Stimulated activated CD4-positive, alpha-beta T cell treated with anti-CD3 and anti-CD28 coated beads, TNF-alpha, amount 100 ng/mL, for 48 hours (primary cell): ENCODE measurements around the gene FRMD5.

ENCODE experiments used
- DNase-seq, 3 donors: peaks; one replicate each; pipeline ENCODE4 v3.0.0-alpha.2; 2020; ENCODE audit warnings: low read depth in 3 of 3

Gene FRMD5

DNA sequence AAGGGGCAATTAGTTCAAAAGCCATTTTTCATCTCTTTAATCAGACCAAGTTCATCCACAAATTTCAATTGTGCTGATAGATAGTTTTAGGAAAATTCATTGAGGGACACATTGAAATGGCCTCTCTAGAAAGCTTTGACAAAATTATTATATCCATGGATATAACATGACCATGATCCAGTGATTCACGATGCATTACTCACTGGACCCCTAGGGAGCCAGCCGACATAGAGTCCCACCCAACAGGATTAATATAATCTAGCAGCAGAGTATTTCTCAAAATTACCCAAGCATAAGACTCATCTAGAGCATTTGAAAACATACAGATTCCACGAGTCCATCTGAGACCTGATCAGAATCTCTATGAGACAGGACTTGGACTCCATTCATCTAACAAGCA is 100.3 kb downstream of the FRMD5 start:
- DNase-seq = no peak

DNA sequence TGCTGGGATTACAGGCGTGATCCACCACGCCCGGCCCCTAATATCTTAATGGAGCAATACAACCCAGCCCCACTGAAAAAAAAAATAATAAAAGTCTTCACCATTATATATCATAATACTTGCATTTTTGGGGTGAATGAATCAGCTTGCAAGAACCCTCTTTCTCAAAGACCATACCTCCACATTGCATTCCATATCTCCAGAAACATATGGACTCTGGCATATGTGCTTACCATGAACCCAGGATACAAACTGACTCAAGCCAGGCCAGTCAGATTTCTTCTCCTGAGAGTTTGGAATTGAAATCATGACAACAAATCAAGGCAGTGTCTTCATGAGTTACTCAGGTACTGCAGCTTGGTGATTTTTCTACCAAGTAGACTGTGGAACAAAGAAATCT is 101.2 kb downstream of the FRMD5 start:
- DNase-seq = no peak

DNA sequence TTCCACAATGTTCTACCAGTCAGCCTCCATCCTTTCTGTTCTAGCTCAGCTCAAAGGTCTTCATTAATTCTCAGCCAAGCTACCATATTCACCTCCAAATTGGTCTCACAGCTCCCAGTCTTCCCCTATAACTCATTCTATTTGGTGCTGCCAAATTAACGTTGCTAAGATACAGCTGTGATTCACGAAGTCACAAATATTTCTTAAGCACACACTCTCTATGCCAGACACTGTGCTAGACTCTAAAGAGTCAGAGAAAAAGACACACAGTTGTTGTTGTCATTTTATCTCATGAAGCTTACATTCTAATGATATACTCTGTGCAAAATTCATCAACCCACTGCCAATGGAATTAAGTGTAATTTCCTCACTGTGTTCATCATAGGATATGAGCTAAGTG is 102.8 kb downstream of the FRMD5 start:
- DNase-seq = no peak

DNA sequence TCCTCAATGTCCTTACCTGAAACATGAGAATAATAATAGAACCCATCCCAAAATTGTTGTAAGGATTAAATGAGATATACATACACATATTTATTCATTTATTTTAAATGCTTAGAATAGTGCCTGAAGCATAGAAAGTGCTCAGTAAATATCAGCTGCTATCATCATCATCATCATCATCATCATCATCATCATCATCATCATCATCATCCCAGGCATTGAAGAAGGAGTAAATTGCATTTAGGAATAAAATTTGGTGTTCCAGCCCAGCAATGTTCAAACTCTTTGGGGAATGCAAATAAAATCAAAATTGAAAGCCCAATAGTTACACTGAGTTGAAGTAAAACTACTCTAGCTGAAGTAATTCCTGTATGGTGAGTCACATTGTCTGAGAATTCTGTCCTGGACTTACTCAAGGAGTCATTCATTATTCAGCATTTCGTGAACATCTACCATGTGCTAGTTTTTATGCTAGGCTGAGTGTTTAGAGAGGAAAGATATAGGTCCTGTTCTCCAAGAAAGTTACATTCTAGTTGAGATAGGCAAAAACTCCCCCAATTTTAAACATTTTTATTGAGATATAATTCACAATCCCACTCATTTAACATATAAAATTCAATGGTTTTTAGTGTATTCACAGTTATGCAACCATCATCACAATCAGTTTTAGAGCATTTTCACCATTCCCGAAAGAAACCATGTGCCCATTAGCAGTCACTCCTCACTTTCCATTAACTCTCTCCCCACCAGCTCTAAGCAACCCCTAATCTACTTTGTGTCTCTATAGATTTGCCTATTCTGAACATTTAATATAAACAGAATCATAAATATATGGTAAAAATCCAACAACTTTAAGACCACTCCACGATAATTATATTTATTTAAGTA is 107.2 kb downstream of the FRMD5 start:
- DNase-seq = no peak

DNA sequence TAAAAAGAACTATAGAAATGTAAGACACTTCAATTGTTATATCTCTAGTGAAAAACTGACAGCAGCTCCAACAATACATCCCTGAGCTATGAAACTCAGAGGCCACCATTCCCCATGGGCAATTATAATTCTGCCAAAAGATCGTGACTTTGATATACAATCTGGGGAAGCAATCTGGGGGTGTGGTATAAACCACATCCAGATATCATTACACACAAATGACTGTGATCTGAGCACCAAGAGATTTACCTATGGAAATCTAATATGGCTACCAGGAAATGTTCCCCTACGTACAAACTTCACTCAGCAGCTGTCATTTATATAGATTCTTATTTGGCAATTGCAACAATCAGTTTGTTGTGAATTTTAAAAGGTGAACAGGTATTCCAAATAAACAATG is 110.3 kb downstream of the FRMD5 start:
- no peak for DNase-seq

DNA sequence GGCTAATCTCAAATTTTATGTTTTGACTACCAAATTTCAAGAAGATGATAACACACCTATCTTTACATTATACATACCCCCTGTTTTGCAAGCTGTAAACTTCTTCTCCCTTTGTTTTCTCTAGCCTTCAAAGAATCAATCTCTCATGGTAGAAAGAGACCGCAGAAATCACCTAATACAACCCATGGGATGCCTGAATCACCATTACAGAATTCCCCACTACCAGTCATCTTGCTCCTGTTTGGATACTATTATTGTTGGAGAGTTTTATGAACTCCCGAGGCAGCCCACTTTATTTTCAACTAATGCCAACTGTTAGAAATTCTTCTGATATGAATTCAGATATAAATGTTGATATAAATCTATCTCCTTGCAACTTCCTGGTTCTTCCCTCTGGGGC is 110.9 kb downstream of the FRMD5 start:
- no peak for DNase-seq

DNA sequence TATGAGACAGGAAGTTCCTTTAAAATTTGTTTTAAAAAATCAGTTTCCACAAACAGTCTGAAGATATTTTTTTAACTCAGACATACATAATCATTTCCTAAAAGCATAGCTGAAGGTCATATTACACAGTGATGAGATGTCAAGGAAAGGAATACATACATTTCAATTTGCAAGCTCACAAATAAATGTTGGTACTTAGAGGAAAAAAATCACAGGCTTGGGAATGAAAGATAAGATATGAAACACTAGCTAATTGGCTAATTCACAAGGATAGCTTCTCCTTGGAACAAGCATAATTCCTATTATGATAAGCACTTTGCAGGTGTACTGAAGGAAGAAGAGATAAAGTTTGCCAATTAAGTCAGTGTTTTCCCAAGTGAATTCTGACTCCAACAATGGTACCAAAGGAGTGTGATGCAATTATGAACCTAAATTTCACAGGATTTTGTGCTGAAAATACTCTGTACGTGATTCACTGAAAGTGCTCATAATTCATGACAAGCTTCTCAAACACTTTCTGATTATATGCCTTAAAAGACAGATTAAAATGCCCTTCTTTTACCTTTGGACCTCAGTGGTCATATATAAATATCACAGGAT is 112.4 kb downstream of the FRMD5 start:
- no peak for DNase-seq

DNA sequence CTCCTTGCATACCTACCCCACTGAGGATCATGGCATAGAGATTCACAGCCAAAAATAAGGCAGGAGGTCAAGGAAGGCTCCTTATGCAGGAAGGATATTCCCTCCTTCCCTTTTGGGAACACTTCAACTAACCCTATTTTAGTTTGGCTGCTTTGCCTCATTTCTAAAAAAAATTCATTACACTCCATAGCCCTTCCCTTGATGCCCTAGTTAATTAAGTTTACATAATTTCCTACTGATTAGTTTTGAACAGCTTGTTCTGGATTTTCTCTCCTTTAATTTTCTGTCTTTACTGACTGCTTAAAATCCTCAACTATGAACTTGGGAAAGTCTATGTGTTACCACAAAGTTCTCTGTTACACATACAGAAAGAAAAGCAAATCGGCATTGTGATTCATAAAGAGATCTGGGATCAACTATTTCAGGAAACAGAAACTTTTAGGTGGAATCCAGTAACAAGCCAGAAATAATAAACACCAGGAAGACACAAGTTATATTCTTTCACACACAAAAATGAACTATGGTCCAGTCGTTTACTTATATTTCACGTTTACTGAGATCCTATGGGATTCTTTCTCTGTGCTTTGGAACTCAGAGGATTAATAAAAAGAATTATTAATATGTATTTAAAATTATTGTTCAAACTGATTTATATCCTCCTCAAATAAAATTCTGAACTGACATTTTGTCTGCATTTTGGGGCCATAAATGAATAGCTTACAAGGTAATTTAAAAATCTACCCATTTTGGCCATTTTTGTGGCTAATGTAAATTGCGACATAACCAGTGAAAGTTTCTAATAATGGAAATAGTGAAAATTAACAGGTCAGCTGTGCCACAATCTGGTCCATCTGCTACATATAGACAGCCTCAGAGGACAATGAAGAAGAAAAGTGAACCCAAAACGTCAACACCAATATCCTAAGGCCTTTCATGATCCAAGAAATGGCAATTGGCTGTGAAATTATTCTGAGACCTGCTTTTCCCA is 113.8 kb downstream of the FRMD5 start:
- DNase-seq = no peak

DNA sequence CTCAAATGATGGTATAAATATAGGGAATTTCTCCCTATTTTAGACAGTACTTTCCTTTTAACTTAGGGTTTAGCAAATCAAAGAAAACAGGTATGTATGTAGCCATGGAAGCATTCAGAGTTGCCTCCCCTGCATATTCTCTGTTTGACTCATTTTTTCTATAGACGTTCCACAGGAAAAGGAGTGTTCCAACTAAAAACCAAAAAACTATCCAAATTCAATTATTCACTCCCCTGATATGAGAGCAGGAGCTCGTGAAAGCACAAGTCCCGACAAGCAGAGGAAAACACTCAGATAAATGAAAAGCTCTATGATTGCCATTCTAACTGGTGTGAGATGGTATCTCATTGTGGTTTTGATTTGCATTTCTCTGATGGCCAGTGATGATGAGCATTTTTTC is 119.5 kb downstream of the FRMD5 start:
- no peak for DNase-seq

DNA sequence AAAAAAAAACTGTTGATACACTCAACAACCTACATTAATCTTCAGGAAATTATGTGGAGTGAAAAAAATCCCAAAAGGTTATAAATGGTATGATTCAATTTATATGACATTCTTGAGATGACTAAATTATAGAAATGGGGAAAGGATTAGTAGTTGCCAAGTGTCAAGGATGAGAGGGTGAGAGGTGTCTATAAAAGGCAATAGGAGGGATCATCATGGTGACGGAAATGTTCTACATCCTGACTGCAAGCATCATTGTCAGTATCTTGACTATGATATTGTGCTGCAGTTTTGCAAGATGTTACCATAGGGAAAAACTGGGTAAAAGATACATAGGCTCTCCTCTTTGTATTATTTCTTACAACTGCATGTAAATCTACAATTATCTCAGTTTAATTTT is 125.6 kb downstream of the FRMD5 start:
- no peak for DNase-seq

DNA sequence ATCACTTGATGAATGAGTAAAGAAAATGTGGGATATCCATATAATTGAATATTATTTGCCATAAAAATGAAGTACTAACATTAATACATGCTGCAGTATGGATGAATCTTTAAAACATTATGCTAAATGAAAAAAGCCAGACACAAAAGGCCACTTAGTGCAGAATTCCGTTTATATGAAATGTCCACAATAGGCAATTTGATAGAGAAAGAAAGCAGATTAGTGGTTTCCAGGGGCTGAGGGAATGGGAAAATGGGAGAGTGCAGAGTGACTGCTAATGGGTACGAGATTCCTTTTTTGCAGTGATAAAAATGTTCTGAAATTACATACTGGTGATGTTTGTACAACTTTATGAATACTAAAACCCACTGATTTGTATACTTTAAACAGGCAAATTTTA is 126.7 kb downstream of the FRMD5 start:
- DNase-seq = no peak

DNA sequence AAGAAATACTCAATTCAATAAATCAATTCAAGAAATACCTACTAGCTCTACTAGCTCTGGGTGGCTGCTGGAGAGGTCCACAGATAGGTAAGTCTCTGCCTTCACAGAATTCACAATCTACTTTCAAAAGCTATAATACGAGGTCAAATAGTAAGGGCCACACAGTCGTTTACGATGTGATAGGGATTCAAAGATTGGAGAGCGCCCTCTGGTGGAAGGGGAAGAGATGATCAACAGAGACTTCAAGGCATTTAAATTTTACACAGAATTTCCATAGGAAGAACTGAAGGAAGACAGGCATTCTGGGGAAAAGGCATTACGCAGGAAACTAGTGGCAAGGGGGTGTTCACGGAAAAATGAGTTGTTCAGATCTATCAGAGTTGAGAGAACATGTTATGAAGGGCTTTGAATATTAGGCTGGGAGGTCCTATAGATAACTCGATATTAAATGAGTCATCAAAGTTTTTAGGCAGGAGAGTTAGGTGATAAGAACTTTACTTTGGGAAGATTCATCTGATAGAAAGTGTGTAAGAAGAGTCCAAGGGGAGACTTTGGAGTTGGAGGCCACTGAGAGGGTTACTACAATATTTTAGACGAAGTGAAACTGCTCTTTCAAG is 128.8 kb downstream of the FRMD5 start:
- peak; percentile 26 to 72 (median 56) for DNase-seq

DNA sequence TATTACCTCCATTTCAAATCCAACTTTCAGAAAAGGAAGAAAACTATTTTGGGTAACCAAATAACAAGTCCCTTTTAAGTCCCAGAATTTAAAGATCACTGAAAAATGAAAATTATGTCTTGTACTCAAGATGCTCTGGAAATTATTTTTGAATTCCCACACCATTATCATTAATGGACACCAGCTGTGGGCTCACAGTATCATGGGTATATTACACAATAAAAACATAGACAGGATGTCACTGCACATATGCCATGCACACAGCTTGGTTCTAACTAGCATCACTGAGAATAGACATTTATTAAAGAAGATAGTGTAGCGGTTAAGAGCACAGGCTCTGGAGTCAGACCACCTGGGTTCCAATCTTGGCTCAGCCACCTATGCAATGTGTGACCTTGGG is 130.4 kb downstream of the FRMD5 start:
- no peak for DNase-seq

DNA sequence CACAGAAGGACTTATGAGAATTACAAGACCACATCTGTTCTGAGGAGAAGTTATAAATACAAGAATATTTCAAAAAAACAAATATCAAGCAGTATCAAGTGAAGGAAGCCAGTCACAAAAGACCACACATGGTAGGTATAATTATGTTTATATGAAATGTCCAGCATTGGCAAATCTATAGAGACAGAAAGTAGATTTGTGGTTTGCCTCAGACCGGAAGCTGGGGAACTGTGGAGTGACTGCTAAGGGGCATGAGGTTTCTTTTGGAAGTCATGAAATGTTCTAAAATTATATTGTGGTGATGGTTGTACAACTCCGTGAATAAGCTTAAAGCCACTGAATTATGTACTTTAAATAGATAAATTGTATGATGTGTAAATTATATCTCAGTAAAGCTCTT is 136.9 kb downstream of the FRMD5 start:
- DNase-seq = no peak

DNA sequence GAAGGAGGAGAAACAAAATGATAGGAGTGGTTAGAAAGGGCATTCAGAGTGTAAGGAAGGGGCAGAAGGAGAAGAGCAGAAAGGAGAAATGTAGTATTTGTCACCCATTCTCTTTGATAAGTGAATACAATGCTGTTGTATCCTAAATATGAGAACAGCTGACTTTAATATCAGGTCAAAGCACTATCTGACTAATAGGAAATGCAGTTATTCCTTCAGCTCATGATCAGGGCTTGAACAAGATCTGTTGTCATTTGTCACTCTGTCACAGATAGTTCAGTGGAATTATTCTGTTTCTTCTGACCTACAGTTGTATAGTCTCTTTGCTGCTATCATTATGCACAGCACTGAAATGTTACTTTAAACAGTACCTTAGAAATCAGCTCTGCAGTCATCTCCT is 149.4 kb downstream of the FRMD5 start:
- no peak for DNase-seq

DNA sequence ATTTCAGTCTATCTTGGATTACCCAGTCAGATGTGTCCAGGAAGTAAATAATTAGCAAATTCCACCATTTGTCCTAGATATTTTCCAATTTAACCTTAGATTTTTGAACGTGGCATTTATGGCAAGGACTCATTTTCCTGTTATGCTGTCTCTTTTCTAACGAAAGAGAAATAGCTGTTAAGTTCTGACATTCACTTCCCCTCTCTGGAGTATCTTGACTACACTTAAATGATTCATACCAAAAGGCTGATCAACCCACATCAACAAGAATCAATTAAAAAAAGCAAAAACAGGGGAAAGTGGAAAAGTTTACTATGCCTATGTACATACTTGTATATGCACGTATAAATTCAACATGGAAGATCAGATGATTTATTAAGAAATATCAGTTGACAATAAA is 149.9 kb downstream of the FRMD5 start:
- DNase-seq = no peak

DNA sequence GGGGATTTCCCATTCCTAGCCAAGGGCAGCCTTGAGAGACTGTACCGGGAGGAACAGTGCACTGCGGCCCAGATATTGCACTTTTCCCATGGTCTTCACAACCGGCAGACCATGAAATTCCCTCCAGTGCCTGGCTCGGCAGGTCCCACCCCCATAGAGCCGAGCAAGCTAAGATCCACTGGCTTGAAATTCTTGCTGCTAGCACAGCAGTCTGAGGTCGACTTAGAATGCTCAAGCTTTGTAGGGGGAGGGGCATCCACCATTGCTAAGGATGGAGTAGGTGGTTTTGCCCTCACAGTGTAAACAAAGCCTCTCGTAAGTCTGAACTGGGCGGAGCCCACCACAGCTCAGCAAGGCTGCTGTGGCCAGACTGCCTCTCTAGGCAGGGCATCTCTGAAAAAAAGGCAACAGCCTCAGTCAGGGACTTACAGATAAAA is 156.3 kb downstream of the FRMD5 start:
- DNase-seq = no peak

DNA sequence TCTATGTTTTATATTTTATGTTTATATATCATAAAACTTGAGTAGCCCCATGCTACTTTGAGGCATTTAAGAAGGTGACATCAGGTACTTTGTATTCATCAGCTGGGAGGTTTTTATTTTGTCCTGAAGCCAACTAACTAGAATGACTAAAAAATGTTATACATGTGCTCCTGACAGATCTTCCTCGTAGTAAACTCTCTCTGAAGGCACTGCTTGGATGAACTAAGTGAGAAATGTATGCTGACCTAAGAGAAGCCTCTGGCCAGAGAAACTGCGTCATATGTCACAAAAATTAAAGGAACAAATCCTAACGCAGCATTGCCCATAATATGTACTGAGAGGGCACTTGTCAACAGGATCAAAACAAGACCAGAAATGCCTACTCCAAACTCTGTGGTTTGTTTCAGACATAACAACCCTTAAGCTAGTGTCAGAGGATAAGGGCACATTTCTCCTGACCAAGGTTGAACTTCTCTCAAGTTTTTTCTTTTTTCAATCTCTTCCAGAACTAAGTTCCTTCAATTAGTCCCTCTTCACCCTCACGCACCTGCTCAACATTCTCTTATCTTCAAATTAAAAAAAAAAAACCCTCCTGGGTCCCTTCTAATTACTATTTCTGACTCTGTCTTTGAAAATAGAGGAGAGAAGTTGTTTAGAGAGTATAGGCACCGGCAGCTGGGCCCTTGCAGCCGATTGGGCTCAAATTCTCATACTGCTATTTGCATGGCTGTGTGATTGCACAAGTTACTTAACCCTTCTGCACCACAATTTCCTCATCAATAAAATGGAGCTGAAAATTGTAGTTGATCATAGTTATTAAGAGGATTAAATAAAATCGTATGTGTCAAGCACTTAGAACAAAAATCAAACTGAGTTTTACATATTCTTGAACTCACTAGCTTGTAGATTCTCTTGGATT is 159.0 kb downstream of the FRMD5 start:
- no peak for DNase-seq

DNA sequence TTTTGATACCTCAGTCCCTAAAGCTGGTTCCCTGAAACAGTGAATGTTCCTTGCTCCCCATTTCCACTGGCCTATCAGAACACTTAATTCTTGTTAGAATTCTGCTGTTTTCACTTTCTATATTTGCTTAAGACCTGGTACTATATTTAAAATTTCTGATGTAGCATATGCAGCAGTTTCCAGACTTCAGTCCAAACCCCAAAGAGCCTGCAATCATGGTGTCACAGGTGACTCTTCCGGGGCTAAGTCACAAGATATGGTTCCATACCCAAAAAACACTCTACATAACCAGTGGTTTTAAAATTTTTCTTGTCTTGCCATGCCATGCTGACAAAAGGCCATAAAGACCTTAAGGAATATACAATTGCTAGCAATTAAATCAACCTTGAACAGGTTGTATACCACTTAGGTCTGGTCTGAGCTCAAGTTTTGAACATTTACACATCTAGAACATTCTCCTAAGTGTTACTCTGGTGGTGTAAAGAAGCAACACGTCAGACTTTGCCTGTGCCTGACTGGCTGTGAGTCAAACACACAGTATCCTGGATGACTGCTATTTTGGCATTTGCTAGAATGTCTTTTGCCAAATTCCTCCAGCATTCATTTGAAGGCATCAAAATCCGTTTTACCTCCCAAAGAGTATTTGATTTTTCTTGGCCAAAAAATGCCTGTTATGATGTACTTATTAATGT is 160.0 kb downstream of the FRMD5 start:
- no peak for DNase-seq

DNA sequence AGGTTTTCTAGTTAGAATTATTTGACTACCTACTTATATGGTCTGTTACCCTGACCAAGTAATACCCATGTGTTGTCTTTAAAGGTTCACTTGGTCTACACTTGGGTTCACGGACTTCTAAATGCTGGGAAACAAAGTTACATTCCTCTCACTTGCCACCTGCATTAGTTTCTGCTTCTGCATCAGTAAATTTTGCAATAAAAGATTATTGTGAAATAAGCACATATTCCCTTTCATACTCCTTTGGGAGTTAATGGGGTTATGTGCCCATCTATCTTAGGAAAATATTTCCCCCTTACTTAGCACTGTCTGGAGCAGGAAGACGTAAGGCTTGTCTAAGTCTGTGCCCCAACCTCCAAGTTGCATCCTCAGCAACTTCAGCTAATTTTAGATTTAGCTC is 160.7 kb downstream of the FRMD5 start:
- DNase-seq = no peak
